Thyroid gland (tissue), 4 donors: ENCODE results near the gene PLXNA4. TPM values are rescaled to one million over a fixed set of nuclear protein-coding genes. Genes with fewer than 3 reads are reported as not detected.

Experiments
- DNase-seq, 2 donors: peaks; one replicate each; pipeline ENCODE4 v3.0.0-alpha.2; 2019
- H3K27ac ChIP-seq, 3 donors: fragments of 200-600 bp; sonication (generic); 1 replicate in 2 of 3; 2 replicates in 1 of 3; pipeline ENCODE4 v1.5.1; 2016 to 2019; ENCODE audit warnings: mild to moderate bottlenecking in 1 of 3, moderate library complexity in 1 of 3
- H3K27me3 ChIP-seq: fragments of 200-600 bp; sonication (generic); one replicate; pipeline ENCODE4 v1.5.1; 2019
- H3K36me3 ChIP-seq, 2 donors: fragments of 200-600 bp; sonication (generic); one replicate each; pipeline ENCODE4 v1.5.1; 2016 to 2019
- H3K4me1 ChIP-seq, 2 donors: fragments of 200-600 bp; sonication (generic); one replicate each; pipeline ENCODE4 v1.5.1; 2017 to 2019
- H3K4me3 ChIP-seq, 3 donors: fragments of 200-600 bp; sonication (generic); replicated peaks in 1 of 3; 1 replicate in 2 of 3; 2 replicates in 1 of 3; pipeline ENCODE4 v1.5.1; 2016; ENCODE audit warnings: mild to moderate bottlenecking in 1 of 3
- H3K9me3 ChIP-seq: fragments of 200-600 bp; sonication (generic); one replicate; pipeline ENCODE4 v1.5.1; 2017
- POLR2A ChIP-seq, 2 donors: fragments of 450-650 bp; IDR thresholded peaks; one replicate each; pipeline ENCODE4 v1.6.1; 2017; ENCODE audit warnings: antibody characterized with exemption in 2 of 2, mild to moderate bottlenecking in 2 of 2, moderate library complexity in 1 of 2
- WGBS, 2 donors: methylation state at CpG; one replicate each; pipeline ENCODE4 v1.1.5; 2017; 5-methylcytosine and 5-hydroxymethylcytosine counted together
- intact Hi-C: fragments of 100-400 bp; cut with DNase I; formaldehyde crosslinking; loops from one replicate; pipeline ENCODE4 v1.15.1; 2023
- total RNA-seq, 4 donors: library from RNA; depleted of rRNA; stranded (reverse); fragments of >200 nt; gene quantifications; one replicate each; pipeline ENCODE4 v1.2.3, GENCODE V29; 2016
- TF ChIP-seq, protein P1 (sequence below), 6 experiments: fragments of 200-600 bp in 3 of 6; fragments of 450-650 bp in 3 of 6; sonication (generic) in 3 of 6; IDR thresholded peaks; one replicate each; pipeline ENCODE4 v1.5.1; 2016 to 2019; ENCODE audit warnings: antibody characterized with exemption in 6 of 6, mild to moderate bottlenecking in 2 of 6, inconsistent platforms in 1 of 6, moderate library complexity in 1 of 6

The PLXNA4 gene
- total RNA-seq, 4 donors from 2014 or later: 1.3 to 8.3 (median 2.4) TPM

- WGBS, 2 donors: 70 to 82% methylated on average over 2 of the region's 2 CpGs
- H3K27ac ChIP-seq: no peak overlapping the region
- TF ChIP-seq POLR2A (IDR thresholded peaks at IDR 0.05): no peak
- TF ChIP-seq, protein P1, sequence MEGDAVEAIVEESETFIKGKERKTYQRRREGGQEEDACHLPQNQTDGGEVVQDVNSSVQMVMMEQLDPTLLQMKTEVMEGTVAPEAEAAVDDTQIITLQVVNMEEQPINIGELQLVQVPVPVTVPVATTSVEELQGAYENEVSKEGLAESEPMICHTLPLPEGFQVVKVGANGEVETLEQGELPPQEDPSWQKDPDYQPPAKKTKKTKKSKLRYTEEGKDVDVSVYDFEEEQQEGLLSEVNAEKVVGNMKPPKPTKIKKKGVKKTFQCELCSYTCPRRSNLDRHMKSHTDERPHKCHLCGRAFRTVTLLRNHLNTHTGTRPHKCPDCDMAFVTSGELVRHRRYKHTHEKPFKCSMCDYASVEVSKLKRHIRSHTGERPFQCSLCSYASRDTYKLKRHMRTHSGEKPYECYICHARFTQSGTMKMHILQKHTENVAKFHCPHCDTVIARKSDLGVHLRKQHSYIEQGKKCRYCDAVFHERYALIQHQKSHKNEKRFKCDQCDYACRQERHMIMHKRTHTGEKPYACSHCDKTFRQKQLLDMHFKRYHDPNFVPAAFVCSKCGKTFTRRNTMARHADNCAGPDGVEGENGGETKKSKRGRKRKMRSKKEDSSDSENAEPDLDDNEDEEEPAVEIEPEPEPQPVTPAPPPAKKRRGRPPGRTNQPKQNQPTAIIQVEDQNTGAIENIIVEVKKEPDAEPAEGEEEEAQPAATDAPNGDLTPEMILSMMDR (IDR thresholded peaks at IDR 0.05): no peak
- DNase-seq: no peak
- H3K27me3 ChIP-seq: no peaks in the 10 kb centered on the region
- no peak overlapping the region for H3K4me3 ChIP-seq
- H3K4me1 ChIP-seq: peaks cover 0 to 3% of the 10 kb centered on the region in 2 donors
- intact Hi-C loops: no loop called here
- no peaks in the 10 kb centered on the region for H3K36me3 ChIP-seq
- no peaks in the 10 kb centered on the region for H3K9me3 ChIP-seq
Measured at GRCh38 chr7:132618271-132618955, 42.1 kb upstream of the PLXNA4 start.

GRCh38 chr7:132614428-132615318, 38.4 kb upstream of the PLXNA4 start:
- Histone ChIP-seq H3K4me1 (peaks cover 0 to 3% of the 10 kb centered on the region in 2 donors), H3K4me3 (no peak overlapping the region), H3K27me3 (no peaks in the 10 kb centered on the region), H3K27ac (no peak overlapping the region), H3K36me3 (no peaks in the 10 kb centered on the region), H3K9me3 (no peaks in the 10 kb centered on the region)
- peak; percentile 16 to 21 for DNase-seq
- intact Hi-C loops: no loop called here
- 20 to 21% methylated on average over 25 of the region's 25 CpGs for WGBS, 2 donors
- TF ChIP-seq, protein P1 (IDR thresholded peaks at IDR 0.05): peak in 1 of 6 experiments; percentile 20
- no peak for TF ChIP-seq POLR2A (IDR thresholded peaks at IDR 0.05)

- WGBS, 2 donors: 93 to 95% methylated on average over 2 of the region's 2 CpGs
- intact Hi-C loops: no loop called here
- Histone ChIP-seq H3K36me3 (no peaks in the 10 kb centered on the region), H3K27me3 (no peaks in the 10 kb centered on the region), H3K4me3 (no peak overlapping the region), H3K9me3 (no peaks in the 10 kb centered on the region), H3K4me1 (peaks cover 0 to 3% of the 10 kb centered on the region in 2 donors), H3K27ac (no peak overlapping the region)
- TF ChIP-seq, protein P1 (IDR thresholded peaks at IDR 0.05): no peak
- no peak for TF ChIP-seq POLR2A (IDR thresholded peaks at IDR 0.05)
- no peak for DNase-seq
Measured at GRCh38 chr7:132613737-132614136, 37.5 kb upstream of the PLXNA4 start.

DNA sequence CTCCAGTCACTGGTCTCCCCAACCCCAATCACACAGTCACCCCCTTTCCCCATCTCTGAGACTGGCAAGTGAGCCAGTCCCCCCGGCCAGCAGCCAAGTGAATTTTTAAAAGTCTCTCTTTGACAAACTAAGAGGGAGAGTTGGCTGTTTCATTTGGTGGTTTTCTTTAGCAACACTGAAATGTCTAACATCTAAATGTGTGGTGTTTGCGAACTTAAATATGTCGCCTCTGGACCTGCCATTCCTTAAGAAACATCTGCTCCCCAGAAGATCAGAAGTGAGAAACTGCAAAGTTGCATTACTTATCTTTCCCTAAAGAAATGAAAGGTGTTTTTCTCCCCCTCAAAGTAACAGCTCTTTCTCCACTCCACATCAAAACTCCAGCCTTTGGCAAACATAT, 34.7 kb upstream of the PLXNA4 start:
- Histone ChIP-seq H3K4me1 (peaks cover 0 to 3% of the 10 kb centered on the region in 2 donors), H3K9me3 (no peaks in the 10 kb centered on the region), H3K27me3 (no peaks in the 10 kb centered on the region), H3K36me3 (no peaks in the 10 kb centered on the region), H3K4me3 (no peak overlapping the region), H3K27ac (no peak overlapping the region)
- intact Hi-C loops: no loop called here
- 93 to 94% methylated on average over 3 of the region's 3 CpGs for WGBS, 2 donors
- DNase-seq: no peak
- TF ChIP-seq, protein P1 (IDR thresholded peaks at IDR 0.05): no peak
- TF ChIP-seq POLR2A (IDR thresholded peaks at IDR 0.05): no peak
